CD4-positive, alpha-beta T cell treated with Interleukin-21 for 1 hour (primary cell): ENCODE results near the gene IGHMBP2.

ENCODE experiments used
- DNase-seq: peaks from one replicate; pipeline ENCODE4 v3.0.0-alpha.2; 2020

The IGHMBP2 gene

DNA sequence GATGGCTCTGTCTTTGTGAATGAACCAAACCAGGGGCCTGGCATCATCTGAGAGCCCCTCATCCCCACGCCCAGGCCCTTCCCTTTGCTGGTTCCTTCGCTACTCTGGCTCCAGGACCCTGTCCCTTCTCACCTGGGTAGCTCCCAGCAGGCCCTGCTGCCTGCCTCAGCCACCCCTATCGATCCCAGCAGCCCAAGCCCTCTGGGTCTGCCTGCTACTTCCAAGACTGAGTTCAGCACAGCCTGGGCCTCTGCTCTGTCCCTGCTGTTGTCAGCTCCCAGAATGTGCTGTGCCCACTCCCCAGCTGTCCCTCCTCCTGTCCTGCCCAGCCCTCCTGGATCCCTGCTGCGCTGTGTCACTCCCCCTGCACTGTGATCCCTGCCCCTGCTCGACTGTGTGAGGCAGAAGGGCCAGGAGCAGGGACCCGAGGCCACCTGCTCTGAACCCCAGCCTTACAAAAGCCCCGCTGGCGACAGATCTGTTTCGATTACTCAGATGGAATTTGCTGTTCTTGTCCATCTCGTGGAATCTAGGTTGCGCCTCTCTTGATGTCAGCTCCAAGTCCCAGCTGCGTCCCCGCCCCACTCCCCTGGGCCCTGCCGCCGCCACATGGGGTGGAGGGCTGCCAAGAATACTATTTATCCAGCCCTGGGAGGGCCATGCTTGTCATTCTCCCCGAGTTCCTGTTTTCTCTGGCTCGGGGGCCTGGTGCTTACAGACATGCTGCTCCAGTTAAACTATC is 13.0 kb upstream of the IGHMBP2 start:
- DNase-seq: no peak

DNA sequence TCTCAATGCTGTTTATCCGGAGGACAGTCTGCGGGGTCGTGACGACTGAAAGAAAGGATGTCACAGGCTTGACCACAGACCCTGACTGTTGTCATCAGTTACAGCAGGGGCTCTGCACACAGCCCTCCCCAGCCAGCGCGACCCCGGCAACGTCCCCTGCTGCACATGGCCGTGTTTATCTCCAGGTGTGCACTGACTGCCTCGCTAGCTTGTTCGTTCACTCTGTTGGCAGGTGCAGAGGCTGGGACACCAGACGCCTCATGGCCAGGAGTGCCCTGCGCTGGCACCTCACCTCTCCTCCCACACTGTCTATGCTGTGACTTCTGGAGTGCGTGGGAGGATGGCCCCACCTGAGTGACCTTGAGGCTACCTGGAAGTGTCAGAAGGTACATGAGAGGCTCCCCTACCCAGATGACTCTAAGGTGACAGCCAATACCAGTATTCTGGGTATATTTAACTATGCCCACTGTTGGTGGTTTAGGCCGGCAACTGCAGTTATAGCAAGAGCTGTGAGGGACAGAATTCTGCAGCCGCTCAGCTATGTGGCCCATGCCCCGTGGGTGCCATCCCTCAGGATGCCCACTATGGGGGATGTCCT is 12.2 kb upstream of the IGHMBP2 start:
- no peak for DNase-seq

GRCh38 chr11:68892576-68892975 is 11.1 kb upstream of the IGHMBP2 start:
- no peak for DNase-seq

DNA sequence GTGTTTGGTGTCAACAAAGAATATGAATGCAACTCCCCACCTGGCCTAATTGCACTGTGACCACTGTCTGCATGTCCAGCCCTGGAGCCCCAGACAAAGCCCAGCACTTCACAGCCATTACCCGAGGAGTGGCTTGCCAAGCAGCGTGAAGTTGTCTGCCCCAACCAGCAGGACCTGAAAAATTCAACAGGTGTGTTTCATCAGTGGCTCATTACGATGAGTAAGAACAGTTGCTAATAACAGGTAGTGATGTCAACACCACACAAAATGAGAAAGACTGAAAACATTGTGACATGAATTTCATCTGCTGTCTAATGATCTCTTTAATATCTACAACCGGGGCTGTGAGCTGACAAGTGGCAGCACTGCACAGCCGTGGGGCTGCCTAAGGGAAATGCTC is 10.4 kb upstream of the IGHMBP2 start:
- DNase-seq: no peak

DNA sequence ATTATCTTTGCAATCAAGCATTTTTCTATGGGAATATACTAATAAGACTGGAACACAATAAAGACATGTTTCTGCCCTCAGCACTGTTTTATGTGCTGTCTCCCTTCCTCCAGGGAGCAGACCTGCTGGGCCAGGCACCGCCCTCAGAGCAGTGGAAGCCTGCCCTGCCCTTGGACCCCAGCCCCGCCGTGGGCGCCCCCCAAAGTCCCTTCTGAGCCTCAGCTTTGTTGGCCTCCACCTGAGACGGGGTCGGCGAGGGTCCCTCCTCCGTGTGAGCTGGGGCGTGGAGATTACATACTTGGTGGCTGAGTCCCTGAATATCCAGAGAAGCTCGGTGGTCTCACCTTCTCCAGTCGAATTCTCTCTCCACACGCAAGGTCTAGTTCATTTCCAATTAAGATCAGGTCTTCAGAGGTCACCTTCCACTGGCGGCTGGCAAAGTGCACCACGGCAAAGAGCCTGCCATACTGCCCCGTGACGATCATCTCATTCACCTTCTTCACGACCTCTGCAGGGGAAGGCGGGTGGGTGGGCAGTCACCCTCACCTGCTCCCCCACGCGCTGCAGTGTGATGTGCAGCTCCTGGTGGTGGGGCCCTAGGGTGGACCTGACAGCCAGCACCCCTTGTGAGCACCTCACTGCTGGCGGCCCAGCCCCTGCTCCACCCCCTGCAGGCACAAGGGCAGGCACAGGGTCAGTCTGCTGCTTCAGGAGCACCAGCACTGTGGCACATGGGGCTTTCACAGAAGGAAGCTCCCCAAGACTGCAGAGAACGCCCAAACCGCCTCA is 7.3 kb upstream of the IGHMBP2 start:
- no peak for DNase-seq

- no peak for DNase-seq
These were observed 6.2 kb upstream of the IGHMBP2 start for GRCh38 chr11:68897441-68897840.

DNA sequence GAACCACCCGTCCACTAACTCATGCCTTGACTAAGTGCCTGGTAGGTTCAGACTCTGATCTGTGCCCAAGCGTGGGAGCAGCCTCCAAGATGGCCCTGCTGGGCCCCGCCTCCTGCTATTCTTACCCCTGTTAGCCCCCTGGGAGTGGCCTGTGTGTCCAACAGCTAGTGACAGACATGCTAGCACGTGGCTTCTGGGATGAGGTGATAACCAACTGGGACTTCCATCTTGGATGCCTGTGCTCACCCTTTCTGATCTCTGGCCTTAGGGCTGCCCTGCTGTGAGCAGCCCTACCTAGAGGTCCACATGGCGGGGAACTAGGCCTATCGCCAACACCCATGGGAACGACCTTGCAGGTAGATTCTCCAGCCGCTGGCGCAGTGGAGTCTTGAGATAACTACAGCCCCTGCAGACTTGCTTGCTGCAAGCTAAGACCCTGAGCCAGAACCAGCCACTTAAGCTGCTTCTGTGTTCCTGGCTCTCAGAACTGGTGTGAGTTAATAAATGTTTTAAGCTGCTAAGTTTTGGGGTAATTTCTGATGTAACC is 2.8 kb upstream of the IGHMBP2 start:
- no peak for DNase-seq

DNA sequence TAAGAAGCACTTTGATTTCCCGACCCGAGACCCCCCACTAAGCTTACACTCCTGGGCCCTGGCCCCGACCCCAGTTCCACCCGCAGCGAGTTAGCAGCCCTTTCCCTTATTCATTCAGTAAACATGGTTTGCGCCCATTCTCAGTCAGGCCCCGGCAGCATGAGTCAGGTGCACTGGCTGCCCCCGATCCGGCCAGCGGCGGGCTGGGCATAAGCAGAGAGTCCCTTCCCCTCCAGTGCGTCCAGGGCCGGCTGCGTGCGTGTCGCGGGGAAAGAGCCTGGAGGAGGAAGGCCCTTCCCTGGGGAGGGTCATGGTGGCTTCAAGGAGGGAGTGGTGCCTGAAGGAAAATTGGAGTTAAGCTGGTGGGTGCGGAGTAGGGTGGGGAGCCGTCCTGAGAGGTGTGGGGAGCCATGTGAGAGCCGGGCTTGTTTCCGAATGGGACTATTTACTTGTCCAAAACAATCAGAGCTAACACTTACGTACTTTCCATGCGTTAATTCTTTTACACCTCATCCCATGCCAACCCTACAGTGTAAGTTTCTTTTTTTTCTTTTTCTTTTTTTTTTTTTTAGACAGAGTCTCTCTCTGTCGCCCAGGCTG is 657 bp downstream of the IGHMBP2 start:
- DNase-seq: peak; percentile 18

- DNase-seq: no peak
These were observed 2.0 kb downstream of the IGHMBP2 start for GRCh38 chr11:68905421-68906360.

- no peak for DNase-seq
These were observed 4.6 kb downstream of the IGHMBP2 start for GRCh38 chr11:68908273-68908672.

GRCh38 chr11:68910965-68911364 is 7.3 kb downstream of the IGHMBP2 start:
- DNase-seq: no peak

DNA sequence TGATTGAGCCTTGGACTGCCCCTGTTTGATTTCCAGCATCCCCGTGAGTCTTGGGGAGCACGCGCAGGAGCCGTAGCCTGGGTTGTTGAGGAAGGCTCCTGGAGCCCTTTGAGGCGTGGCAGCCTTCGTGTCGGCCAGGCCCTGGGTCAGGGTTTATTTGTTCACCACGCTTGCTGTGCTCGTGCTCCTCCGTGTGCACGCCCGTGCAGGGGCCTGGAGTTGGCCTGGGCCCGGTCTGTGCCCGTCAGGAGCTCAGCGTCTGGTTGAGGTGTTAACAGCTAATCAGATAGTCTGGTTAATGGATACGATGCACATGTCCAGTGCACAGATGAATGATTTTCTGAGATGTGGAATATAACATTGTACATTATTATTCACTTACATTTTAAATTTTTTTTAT is 8.0 kb downstream of the IGHMBP2 start:
- DNase-seq: no peak

GRCh38 chr11:68912254-68912653 is 8.6 kb downstream of the IGHMBP2 start:
- no peak for DNase-seq

GRCh38 chr11:68913188-68913587 is 9.5 kb downstream of the IGHMBP2 start:
- no peak for DNase-seq

GRCh38 chr11:68914761-68915160 is 11.1 kb downstream of the IGHMBP2 start:
- no peak for DNase-seq

- DNase-seq: no peak
These were observed 12.7 kb downstream of the IGHMBP2 start for GRCh38 chr11:68916439-68916838.

DNA sequence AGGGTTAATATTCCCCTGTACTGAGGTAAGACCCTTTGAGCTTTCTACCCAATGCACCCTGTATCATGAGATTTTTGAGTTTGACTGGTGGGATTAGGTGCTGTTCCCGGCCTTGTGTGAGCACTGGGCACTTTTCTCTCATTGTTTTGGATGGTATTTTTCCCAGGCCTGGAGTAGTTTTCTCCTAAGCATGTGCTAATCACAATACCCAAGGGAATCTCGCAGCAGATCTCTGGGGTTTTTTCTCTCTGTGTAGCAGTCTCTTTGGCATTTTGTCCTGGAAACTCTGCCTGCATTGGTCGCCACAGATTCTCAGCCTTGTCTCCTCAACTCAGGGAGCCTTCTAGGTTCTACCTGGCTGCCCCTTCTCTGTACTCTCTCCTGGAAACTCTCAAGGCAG is 19.9 kb downstream of the IGHMBP2 start:
- no peak for DNase-seq

- DNase-seq: no peak
These were observed 20.6 kb downstream of the IGHMBP2 start for GRCh38 chr11:68924073-68924925.

DNA sequence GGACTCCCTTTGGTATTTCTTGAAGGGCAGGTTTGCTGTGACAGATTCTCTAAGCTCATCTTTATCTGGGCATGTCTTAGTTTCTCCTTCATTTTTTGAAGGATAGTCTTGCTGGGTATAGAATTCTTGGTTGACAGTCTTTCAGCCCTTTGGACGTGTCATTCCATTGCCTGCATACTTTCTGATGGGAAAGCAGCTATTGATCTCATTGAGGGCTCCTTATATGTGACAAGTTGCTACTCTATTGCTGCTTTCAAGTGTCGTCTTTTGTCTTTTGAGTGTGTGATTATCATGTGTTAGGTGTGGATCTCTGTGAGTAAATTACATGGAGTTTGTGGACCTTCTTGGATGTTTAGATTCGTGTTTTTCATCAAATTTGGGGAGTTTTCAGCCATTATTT is 21.9 kb downstream of the IGHMBP2 start:
- DNase-seq: no peak

GRCh38 chr11:68927280-68928135 is 23.8 kb downstream of the IGHMBP2 start:
- DNase-seq: no peak
